Thoracic aorta (tissue), 2 donors: ENCODE results near the gene PRDM16. TPM values are rescaled to one million over a fixed set of nuclear protein-coding genes. Genes with fewer than 3 reads are reported as not detected.
A peak's percentile ranks its signal among the peaks of the same experiment; 100 is the strongest.
"Not testable (repeated sequence)": the region's sequence is repeated elsewhere in the genome, so short reads cannot be mapped to it uniquely, and the experiment has no call there.

Source experiments
- ATAC-seq: fragments of 150-250 bp; one replicate; pipeline ENCODE4 v1.8.0; 2017; ENCODE audit warnings: low read depth; ENCODE audit not compliant: insufficient number of reproducible peaks, low FRiP score
- DNase-seq: peaks from one replicate; pipeline ENCODE4 v3.0.0-alpha.2; 2020; ENCODE audit warnings: low spot score
- H3K27ac ChIP-seq, 2 donors: fragments of 200-600 bp; sonication (generic); 1 replicate in 1 of 2; 2 replicates in 1 of 2; pipeline ENCODE4 v1.5.1; 2016; ENCODE audit warnings: mild to moderate bottlenecking in 2 of 2, moderate library complexity in 2 of 2
- H3K27me3 ChIP-seq: fragments of 200-600 bp; sonication (generic); replicated peaks from 2 replicates; pipeline ENCODE4 v1.6.0; 2016; ENCODE audit warnings: mild to moderate bottlenecking; ENCODE audit not compliant: insufficient read depth
- H3K36me3 ChIP-seq: fragments of 200-600 bp; sonication (generic); one replicate; pipeline ENCODE4 v1.5.1; 2016
- H3K4me1 ChIP-seq, 2 donors: fragments of 200-600 bp; sonication (generic); 1 replicate in 1 of 2; 2 replicates in 1 of 2; pipeline versions ENCODE4 v1.5.1 to v1.6.0; 2016; ENCODE audit warnings: low read depth in 2 of 2, mild to moderate bottlenecking in 1 of 2; ENCODE audit not compliant: control insufficient read depth in 1 of 2
- H3K4me3 ChIP-seq: fragments of 200-600 bp; sonication (generic); 2 replicates; pipeline ENCODE4 v1.5.1; 2016; ENCODE audit warnings: mild to moderate bottlenecking
- H3K9me3 ChIP-seq: fragments of 200-600 bp; sonication (generic); 2 replicates; pipeline ENCODE4 v1.5.1; 2016
- CTCF ChIP-seq: fragments of 200-600 bp; sonication (generic); IDR thresholded peaks from one replicate; pipeline ENCODE4 v1.5.1; 2019; ENCODE audit warnings: antibody characterized with exemption
- total RNA-seq, 2 donors: library from RNA; depleted of rRNA; stranded (reverse); fragments of >200 nt; gene quantifications; one replicate each; pipeline versions ENCODE4 v1.1.0 to v1.2.3, GENCODE V29; 2016

PRDM16 gene
- total RNA-seq, 2 donors from 2014 or later: 68.9 to 85.4 TPM

- ATAC-seq (no peak), DNase-seq (no peak)
- H3K27ac ChIP-seq: no peak overlapping the region
- no peaks in the 10 kb centered on the region for H3K27me3 ChIP-seq
- H3K4me3 ChIP-seq: no peak overlapping the region
- no peak for TF ChIP-seq CTCF
- H3K4me1 ChIP-seq: peaks cover 3 to 66% of the 10 kb centered on the region in 2 donors
- no peaks in the 10 kb centered on the region for H3K9me3 ChIP-seq
- H3K36me3 ChIP-seq: peaks cover 4% of the 10 kb centered on the region
Observed at GRCh38 chr1:3086272-3086974, 17.4 kb downstream of the PRDM16 start.

- peak overlapping the region in 1 of 2 donors; percentile 30 for H3K27ac ChIP-seq
Observed at GRCh38 chr1:3087049-3087448, 18.0 kb downstream of the PRDM16 start.

GRCh38 chr1:3087946-3088668 is 19.1 kb downstream of the PRDM16 start:
- DNase-seq, H3K4me3 ChIP-seq, ATAC-seq, H3K36me3 ChIP-seq, H3K27me3 ChIP-seq, H3K9me3 ChIP-seq: not testable (repeated sequence)
- peaks cover 3 to 66% of the 10 kb centered on the region in 2 donors for H3K4me1 ChIP-seq
- peak overlapping the region; percentile 28 to 30 for H3K27ac ChIP-seq

More at GRCh38 chr1:3087049-3087448, 18.0 kb downstream of the PRDM16 start:
- H3K9me3 ChIP-seq: no peaks in the 10 kb centered on the region
- H3K4me3 ChIP-seq: no peak overlapping the region
- TF ChIP-seq CTCF: no peak
- peaks cover 4% of the 10 kb centered on the region for H3K36me3 ChIP-seq
- DNase-seq: no peak
- H3K27me3 ChIP-seq: no peaks in the 10 kb centered on the region
- ATAC-seq: no peak
- peaks cover 3 to 66% of the 10 kb centered on the region in 2 donors for H3K4me1 ChIP-seq

GRCh38 chr1:3089490-3089889 is 20.5 kb downstream of the PRDM16 start:
- Histone ChIP-seq H3K36me3 (peaks cover 4% of the 10 kb centered on the region), H3K27ac (no peak overlapping the region), H3K4me3 (no peak overlapping the region), H3K27me3 (no peaks in the 10 kb centered on the region), H3K4me1 (peaks cover 11 to 68% of the 10 kb centered on the region in 2 donors), H3K9me3 (no peaks in the 10 kb centered on the region)
- TF ChIP-seq CTCF: no peak
- DNase-seq: no peak
- ATAC-seq: no peak

- TF ChIP-seq CTCF: no peak
- Histone ChIP-seq H3K27me3 (no peaks in the 10 kb centered on the region), H3K36me3 (peaks cover 4% of the 10 kb centered on the region), H3K9me3 (no peaks in the 10 kb centered on the region), H3K4me1 (peaks cover 15 to 69% of the 10 kb centered on the region in 2 donors), H3K27ac (no peak overlapping the region), H3K4me3 (no peak overlapping the region)
- no peak for ATAC-seq
- no peak for DNase-seq
Observed at GRCh38 chr1:3091334-3091733, 22.3 kb downstream of the PRDM16 start.
